Esophagus muscularis mucosa (tissue), 4 donors: ENCODE results near the gene MTRF1. TPM values are rescaled to one million over a fixed set of nuclear protein-coding genes. Genes with fewer than 3 reads are reported as not detected.
"Not testable (repeated sequence)": the region's sequence is repeated elsewhere in the genome, so short reads cannot be mapped to it uniquely, and the experiment has no call there.

Experiments used
- DNase-seq: peaks from one replicate; pipeline ENCODE4 v3.0.0-alpha.2; 2017; ENCODE audit errors: extremely low spot score
- H3K27ac ChIP-seq, 4 donors: fragments of 200-600 bp; sonication (generic); replicated peaks in 1 of 4; 1 replicate in 3 of 4; 2 replicates in 1 of 4; pipeline ENCODE4 v1.5.1; 2016 to 2019; ENCODE audit warnings: mild to moderate bottlenecking in 1 of 4
- H3K27me3 ChIP-seq, 4 donors: fragments of 200-600 bp; sonication (generic); one replicate each; pipeline versions ENCODE4 v1.5.1 to v1.6.0; 2016 to 2019
- H3K36me3 ChIP-seq, 4 donors: fragments of 200-600 bp; sonication (generic); one replicate each; pipeline ENCODE4 v1.5.1; 2016 to 2019
- H3K4me1 ChIP-seq, 4 donors: fragments of 200-600 bp; sonication (generic); one replicate each; pipeline ENCODE4 v1.5.1; 2016 to 2019
- H3K4me3 ChIP-seq, 4 donors: fragments of 200-600 bp; sonication (generic); 1 replicate in 2 of 4; 2 replicates in 2 of 4; pipeline ENCODE4 v1.5.1; 2016 to 2019; ENCODE audit warnings: mild to moderate bottlenecking in 4 of 4, moderate library complexity in 1 of 4
- H3K9me3 ChIP-seq, 4 donors: fragments of 200-600 bp; sonication (generic); 1 replicate in 3 of 4; 2 replicates in 1 of 4; pipeline ENCODE4 v1.5.1; 2016 to 2019
- CTCF ChIP-seq, 3 experiments: fragments of 200-600 bp in 2 of 3; fragments of 450-650 bp in 1 of 3; sonication (generic) in 2 of 3; IDR thresholded peaks; one replicate each; pipeline ENCODE4 v1.5.1; 2017 to 2019; ENCODE audit warnings: antibody characterized with exemption in 3 of 3, mild to moderate bottlenecking in 2 of 3, moderate library complexity in 1 of 3
- EP300 ChIP-seq: sonication (generic); formaldehyde crosslinking; IDR thresholded peaks from one replicate; pipeline ENCODE4 v1.6.1; 2017; ENCODE audit warnings: antibody characterized with exemption
- POLR2A ChIP-seq: fragments of 450-650 bp; IDR thresholded peaks from one replicate; pipeline ENCODE4 v1.6.1; 2017; ENCODE audit warnings: antibody characterized with exemption, moderate library complexity, mild to moderate bottlenecking, low read depth
- POLR2AphosphoS5 ChIP-seq, 2 donors: sonication (generic); formaldehyde crosslinking; IDR thresholded peaks; one replicate each; pipeline ENCODE4 v1.6.1; 2017; ENCODE audit warnings: antibody characterized with exemption in 2 of 2
- WGBS: methylation state at CpG from one replicate; pipeline ENCODE4 v1.1.5; 2018; 5-methylcytosine and 5-hydroxymethylcytosine counted together
- intact Hi-C: fragments of 100-400 bp; cut with DNase I; formaldehyde crosslinking; loops from one replicate; pipeline ENCODE4 v1.15.1; 2023
- total RNA-seq, 4 donors: library from RNA; depleted of rRNA; stranded (reverse); fragments of >200 nt; gene quantifications; one replicate each; pipeline versions ENCODE4 v1.1.0 to v1.2.1, GENCODE V29; 2016

Gene MTRF1
- total RNA-seq, 4 donors from 2014 or later = 6.4 to 18.7 (median 8.9) TPM

GRCh38 chr13:41182231-41182630 is 81.1 kb downstream of the MTRF1 start:
- DNase-seq = no peak

GRCh38 chr13:41179593-41180250 is 83.7 kb downstream of the MTRF1 start:
- Histone ChIP-seq H3K9me3 (peaks cover 0 to 4% (median 0%) of the 10 kb centered on the region in 4 donors), H3K4me3 (no peak overlapping the region), H3K4me1 (no peaks in the 10 kb centered on the region), H3K27me3 (no peaks in the 10 kb centered on the region), H3K27ac (no peak overlapping the region), H3K36me3 (no peaks in the 10 kb centered on the region)
- no peak for DNase-seq
- no peak for TF ChIP-seq CTCF (IDR thresholded peaks at IDR 0.05)
- WGBS = 95% methylated on average over 4 of the region's 4 CpGs
- intact Hi-C loops = no loop called here

More at GRCh38 chr13:41182231-41182630, 81.1 kb downstream of the MTRF1 start:
- intact Hi-C loops = no loop called here
- no peaks in the 10 kb centered on the region for H3K9me3 ChIP-seq
- no peaks in the 10 kb centered on the region for H3K4me1 ChIP-seq
- no peaks in the 10 kb centered on the region for H3K27me3 ChIP-seq
- no peak overlapping the region for H3K4me3 ChIP-seq
- no peaks in the 10 kb centered on the region for H3K36me3 ChIP-seq
- H3K27ac ChIP-seq = no peak overlapping the region
- TF ChIP-seq CTCF (IDR thresholded peaks at IDR 0.05) (no peak), POLR2AphosphoS5 (IDR thresholded peaks at IDR 0.05) (no peak), POLR2A (no peak), EP300 (no peak)

GRCh38 chr13:41178040-41178439 is 85.3 kb downstream of the MTRF1 start:
- TF ChIP-seq POLR2A (no peak), POLR2AphosphoS5 (IDR thresholded peaks at IDR 0.05) (no peak), EP300 (no peak), CTCF (IDR thresholded peaks at IDR 0.05) (no peak)
- H3K27ac ChIP-seq = peak overlapping the region; percentile 3 to 58 (median 52)
- intact Hi-C loops = no loop called here

GRCh38 chr13:41177616-41178015 is 85.8 kb downstream of the MTRF1 start:
- peaks cover 0 to 4% (median 0%) of the 10 kb centered on the region in 4 donors for H3K9me3 ChIP-seq
- intact Hi-C loops = no loop called here
- no peaks in the 10 kb centered on the region for H3K36me3 ChIP-seq
- H3K4me1 ChIP-seq = no peaks in the 10 kb centered on the region
- H3K27me3 ChIP-seq = no peaks in the 10 kb centered on the region
- no peak for DNase-seq
- TF ChIP-seq CTCF (IDR thresholded peaks at IDR 0.05) (no peak), POLR2A (no peak), POLR2AphosphoS5 (IDR thresholded peaks at IDR 0.05) (no peak), EP300 (no peak)
- peak overlapping the region; percentile 3 to 58 (median 52) for H3K27ac ChIP-seq
- 23% methylated on average over 2 of the region's 2 CpGs for WGBS
- no peak overlapping the region for H3K4me3 ChIP-seq

More at GRCh38 chr13:41178040-41178439, 85.3 kb downstream of the MTRF1 start:
- no peaks in the 10 kb centered on the region for H3K36me3 ChIP-seq
- H3K4me3 ChIP-seq = no peak overlapping the region
- H3K27me3 ChIP-seq = no peaks in the 10 kb centered on the region
- DNase-seq = no peak
- 66% methylated on average over 7 of the region's 7 CpGs for WGBS
- no peaks in the 10 kb centered on the region for H3K4me1 ChIP-seq
- peaks cover 0 to 4% (median 0%) of the 10 kb centered on the region in 4 donors for H3K9me3 ChIP-seq

GRCh38 chr13:41175576-41175975 is 87.8 kb downstream of the MTRF1 start:
- H3K36me3 ChIP-seq, H3K27ac ChIP-seq, H3K4me3 ChIP-seq, H3K27me3 ChIP-seq, H3K4me1 ChIP-seq, H3K9me3 ChIP-seq, intact Hi-C loops, DNase-seq: not testable (repeated sequence)
- WGBS = 95% methylated on average over 8 of the region's 8 CpGs

Other genes starting within 250 kb of the MTRF1 start
- 10 to 100 TPM; 66.9 to 96.2 (median 72.1) TPM for gene ELF1, start 244.3 kb downstream of the MTRF1 start, total RNA-seq
- 10 to 100 TPM; 15.3 to 23.2 (median 18.5) TPM for gene WBP4, start 202.1 kb downstream of the MTRF1 start, total RNA-seq
- 1 to 10 TPM; 4.6 to 9.1 (median 7.5) TPM for gene KBTBD6, start 130.8 kb downstream of the MTRF1 start, total RNA-seq
- 10 to 100 TPM in 1 of 4 donors, 1 to 10 TPM in 3; 4.0 to 10.3 (median 7.7) TPM for gene KBTBD7, start 69.0 kb downstream of the MTRF1 start, total RNA-seq
- 10 to 100 TPM; 13.8 to 22.0 (median 14.9) TPM for gene NAA16, start 47.7 kb upstream of the MTRF1 start, total RNA-seq
- 100 to 1,000 TPM in 1 of 4 donors, 10 to 100 TPM in 3; 56.5 to 142 (median 77.1) TPM for gene RGCC, start 194.0 kb upstream of the MTRF1 start, total RNA-seq